Measurements from ENCODE around the gene EHBP1.

Gene EHBP1

GRCh38 chr2:63092857-63093256 is 387.3 kb downstream of the EHBP1 start:
- no peak for DNase-seq

GRCh38 chr2:63093502-63093901 is 388.0 kb downstream of the EHBP1 start:
- DNase-seq: no peak
